ENCODE measurements around the gene RRM1. TPM values are rescaled to one million over a fixed set of nuclear protein-coding genes. Genes with fewer than 3 reads are reported as not detected.

The RRM1 gene
- 10 to 100 TPM; 17.0 to 37.6 (median 24.4) TPM for total RNA-seq
- 29.7 TPM for total RNA-seq (2013)

- H3K4me1 ChIP-seq (ENCODE audit: control insufficient read depth, insufficient read depth, low read length), result peaks cover 39% of the 10 kb centered on the region
- DNase-seq (peak; percentile 93 to 96), ATAC-seq (peak; percentile 95 to 98 (median 96))
- no peaks in the 10 kb centered on the region for H3K36me3 Mint-ChIP-seq
- H3K27ac Mint-ChIP-seq, result peak within 1 kb of the TSS; percentile 97 to 99
- no peaks in the 10 kb centered on the region for H3K9me3 Mint-ChIP-seq
- H3K27me3 ChIP-seq (ENCODE audit: control insufficient read depth, insufficient read depth, low read length), result no peaks in the 10 kb centered on the region
- H3K27me3 Mint-ChIP-seq (ENCODE audit: low read depth in 2 of 2), result no peaks in the 10 kb centered on the region
- WGBS (ENCODE audit: insufficient coverage), result 0% methylated on average over 74 of the region's 74 CpGs
- H3K36me3 ChIP-seq (ENCODE audit: control insufficient read depth, insufficient read depth, low read length), result peaks cover 6% of the 10 kb centered on the region
- peak within 1 kb of the TSS; percentile 88 for H3K4me3 ChIP-seq (ENCODE audit: low read length)
- peak within 1 kb of the TSS; percentile 94 for H3K27ac ChIP-seq (ENCODE audit: low read length)
- peaks cover 39 to 53% of the 10 kb centered on the region in 2 donors for H3K4me1 Mint-ChIP-seq
- intact Hi-C loops (cut with micrococcal nuclease), result no loop called here
- H3K4me3 Mint-ChIP-seq, result peak within 1 kb of the TSS; percentile 98
- no peak for TF ChIP-seq CTCF (IDR thresholded peaks at IDR 0.05)
- H3K9me3 ChIP-seq (ENCODE audit: control insufficient read depth, insufficient read depth, low read length), result no peaks in the 10 kb centered on the region
Observed at GRCh38 chr11:4094348-4095291, at the start of gene RRM1. RRM1 (plus strand) TSS chr11:4094799; CDS start chr11:4095013, 214 bp downstream.

- 43% methylated on average over 3 of the region's 4 CpGs for WGBS (ENCODE audit: insufficient coverage)
- H3K27ac Mint-ChIP-seq, result peak overlapping the region; percentile 36 to 70
- no peak for TF ChIP-seq CTCF (IDR thresholded peaks at IDR 0.05)
- no peak overlapping the region for H3K27ac ChIP-seq (ENCODE audit: low read length)
- no peaks in the 10 kb centered on the region for H3K27me3 ChIP-seq (ENCODE audit: control insufficient read depth, insufficient read depth, low read length)
- H3K4me1 ChIP-seq (ENCODE audit: control insufficient read depth, insufficient read depth, low read length), result no peaks in the 10 kb centered on the region
- intact Hi-C loops (cut with micrococcal nuclease), result no loop called here
- H3K9me3 ChIP-seq (ENCODE audit: control insufficient read depth, insufficient read depth, low read length), result no peaks in the 10 kb centered on the region
- H3K27me3 Mint-ChIP-seq (ENCODE audit: low read depth in 2 of 2), result no peaks in the 10 kb centered on the region
- ATAC-seq, result no peak
- H3K4me3 Mint-ChIP-seq, result no peak overlapping the region
- no peak overlapping the region for H3K4me3 ChIP-seq (ENCODE audit: low read length)
- no peaks in the 10 kb centered on the region for H3K36me3 Mint-ChIP-seq
- H3K4me1 Mint-ChIP-seq, result peaks cover 54 to 55% of the 10 kb centered on the region in 2 donors
- no peaks in the 10 kb centered on the region for H3K9me3 Mint-ChIP-seq
- peaks cover 2% of the 10 kb centered on the region for H3K36me3 ChIP-seq (ENCODE audit: control insufficient read depth, insufficient read depth, low read length)
- DNase-seq, result no peak
Observed at GRCh38 chr11:4044976-4045646, 49.5 kb upstream of the RRM1 start.

DNA sequence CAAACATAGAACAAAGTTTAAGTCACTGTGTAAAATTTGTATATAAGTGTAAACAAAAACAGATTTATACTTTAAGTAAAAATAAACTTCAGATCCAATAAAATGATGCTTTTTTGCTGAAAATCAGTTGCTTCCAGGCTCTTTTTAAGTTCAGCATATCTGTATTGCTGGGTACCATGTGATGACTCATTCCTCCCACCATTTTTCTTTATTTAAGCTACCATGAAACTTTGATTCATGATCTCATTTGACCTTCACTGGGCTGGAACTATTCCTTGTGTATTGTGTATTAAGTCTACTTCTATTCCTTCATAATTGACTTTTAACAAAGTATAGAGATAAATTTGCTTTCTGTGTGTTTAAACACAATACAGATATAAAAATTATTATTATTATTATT lies 46.3 kb upstream of the RRM1 start:
- no peaks in the 10 kb centered on the region for H3K9me3 ChIP-seq (ENCODE audit: control insufficient read depth, insufficient read depth, low read length)
- Mint-ChIP-seq H3K4me3 (no peak overlapping the region), H3K9me3 (no peaks in the 10 kb centered on the region), H3K36me3 (no peaks in the 10 kb centered on the region), H3K4me1 (peaks cover 27 to 29% of the 10 kb centered on the region in 2 donors), H3K27me3 (ENCODE audit: low read depth in 2 of 2) (no peaks in the 10 kb centered on the region), H3K27ac (no peak overlapping the region)
- intact Hi-C loops (cut with micrococcal nuclease), result no loop called here
- no peak overlapping the region for H3K27ac ChIP-seq (ENCODE audit: low read length)
- DNase-seq (no peak), ATAC-seq (no peak)
- H3K36me3 ChIP-seq (ENCODE audit: control insufficient read depth, insufficient read depth, low read length), result peaks cover 3% of the 10 kb centered on the region
- H3K27me3 ChIP-seq (ENCODE audit: control insufficient read depth, insufficient read depth, low read length), result no peaks in the 10 kb centered on the region
- no peak overlapping the region for H3K4me3 ChIP-seq (ENCODE audit: low read length)
- no peaks in the 10 kb centered on the region for H3K4me1 ChIP-seq (ENCODE audit: control insufficient read depth, insufficient read depth, low read length)
- no peak for TF ChIP-seq CTCF (IDR thresholded peaks at IDR 0.05)
